GM06990 (cell line): ENCODE measurements around the gene ATP6V1G3.

ENCODE experiments used
- DNase-seq: peaks from one replicate; pipeline ENCODE4 v3.0.0-alpha.2; 2011; ENCODE audit not compliant: insufficient read length; ENCODE audit errors: extremely low read depth
- H3K27me3 ChIP-seq: replicated peaks from 2 replicates; pipeline ENCODE4 v1.6.0; 2011; ENCODE audit warnings: low read length; ENCODE audit not compliant: control insufficient read depth, insufficient read depth
- H3K36me3 ChIP-seq: 2 replicates; pipeline ENCODE4 v1.5.1; 2011; ENCODE audit warnings: low read length; ENCODE audit not compliant: control insufficient read depth, insufficient read depth
- H3K4me3 ChIP-seq: replicated peaks from 2 replicates; pipeline ENCODE4 v1.5.1; 2011; ENCODE audit warnings: low read depth, mild to moderate bottlenecking, control low read depth, low read length
- TF ChIP-seq, protein P1 (sequence below): IDR thresholded peaks from 2 replicates; pipeline ENCODE4 v1.5.1; 2011; ENCODE audit warnings: low read length, control low read depth, mild to moderate bottlenecking, inconsistent platforms; ENCODE audit not compliant: insufficient read depth, poor library complexity, severe bottlenecking

The ATP6V1G3 gene

DNA sequence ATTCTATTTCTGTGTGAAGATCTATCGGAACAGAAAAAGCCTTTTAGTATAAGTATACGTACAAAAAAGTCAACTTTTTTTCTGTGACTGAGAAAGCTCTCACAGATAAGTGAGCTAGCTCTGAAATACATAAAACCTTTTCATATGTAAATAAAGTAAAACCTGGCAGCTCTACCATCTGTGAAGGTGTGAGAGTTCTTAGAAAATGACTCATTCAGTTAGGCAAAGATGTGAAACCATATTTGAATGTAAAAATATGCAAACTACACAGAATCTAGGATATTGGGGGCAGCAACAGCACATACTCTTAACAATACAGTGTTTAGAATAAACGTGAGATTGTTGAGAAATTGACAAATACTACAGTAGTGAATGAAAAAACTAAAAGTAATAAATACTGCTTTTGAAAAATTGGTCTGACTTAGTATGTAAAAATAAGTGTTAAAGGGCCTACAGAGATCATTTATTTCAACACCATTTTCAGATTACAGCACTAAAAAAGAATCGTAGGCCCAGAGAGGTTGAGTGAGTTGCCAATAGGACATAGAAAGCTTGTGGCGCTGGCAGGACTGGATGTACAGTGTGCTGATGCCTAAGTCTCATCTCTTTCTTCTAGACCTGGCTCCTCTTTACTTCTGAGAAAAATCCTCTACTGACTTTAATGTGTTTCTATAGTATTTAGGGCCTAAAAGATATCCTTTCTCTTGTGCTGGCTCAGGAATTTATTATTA lies 19.8 kb downstream of the ATP6V1G3 start:
- no peaks in the 10 kb centered on the region for H3K27me3 ChIP-seq
- TF ChIP-seq, protein P1, sequence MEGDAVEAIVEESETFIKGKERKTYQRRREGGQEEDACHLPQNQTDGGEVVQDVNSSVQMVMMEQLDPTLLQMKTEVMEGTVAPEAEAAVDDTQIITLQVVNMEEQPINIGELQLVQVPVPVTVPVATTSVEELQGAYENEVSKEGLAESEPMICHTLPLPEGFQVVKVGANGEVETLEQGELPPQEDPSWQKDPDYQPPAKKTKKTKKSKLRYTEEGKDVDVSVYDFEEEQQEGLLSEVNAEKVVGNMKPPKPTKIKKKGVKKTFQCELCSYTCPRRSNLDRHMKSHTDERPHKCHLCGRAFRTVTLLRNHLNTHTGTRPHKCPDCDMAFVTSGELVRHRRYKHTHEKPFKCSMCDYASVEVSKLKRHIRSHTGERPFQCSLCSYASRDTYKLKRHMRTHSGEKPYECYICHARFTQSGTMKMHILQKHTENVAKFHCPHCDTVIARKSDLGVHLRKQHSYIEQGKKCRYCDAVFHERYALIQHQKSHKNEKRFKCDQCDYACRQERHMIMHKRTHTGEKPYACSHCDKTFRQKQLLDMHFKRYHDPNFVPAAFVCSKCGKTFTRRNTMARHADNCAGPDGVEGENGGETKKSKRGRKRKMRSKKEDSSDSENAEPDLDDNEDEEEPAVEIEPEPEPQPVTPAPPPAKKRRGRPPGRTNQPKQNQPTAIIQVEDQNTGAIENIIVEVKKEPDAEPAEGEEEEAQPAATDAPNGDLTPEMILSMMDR = no peak
- no peak overlapping the region for H3K4me3 ChIP-seq
- no peaks in the 10 kb centered on the region for H3K36me3 ChIP-seq
- DNase-seq = peak; percentile 43

DNA sequence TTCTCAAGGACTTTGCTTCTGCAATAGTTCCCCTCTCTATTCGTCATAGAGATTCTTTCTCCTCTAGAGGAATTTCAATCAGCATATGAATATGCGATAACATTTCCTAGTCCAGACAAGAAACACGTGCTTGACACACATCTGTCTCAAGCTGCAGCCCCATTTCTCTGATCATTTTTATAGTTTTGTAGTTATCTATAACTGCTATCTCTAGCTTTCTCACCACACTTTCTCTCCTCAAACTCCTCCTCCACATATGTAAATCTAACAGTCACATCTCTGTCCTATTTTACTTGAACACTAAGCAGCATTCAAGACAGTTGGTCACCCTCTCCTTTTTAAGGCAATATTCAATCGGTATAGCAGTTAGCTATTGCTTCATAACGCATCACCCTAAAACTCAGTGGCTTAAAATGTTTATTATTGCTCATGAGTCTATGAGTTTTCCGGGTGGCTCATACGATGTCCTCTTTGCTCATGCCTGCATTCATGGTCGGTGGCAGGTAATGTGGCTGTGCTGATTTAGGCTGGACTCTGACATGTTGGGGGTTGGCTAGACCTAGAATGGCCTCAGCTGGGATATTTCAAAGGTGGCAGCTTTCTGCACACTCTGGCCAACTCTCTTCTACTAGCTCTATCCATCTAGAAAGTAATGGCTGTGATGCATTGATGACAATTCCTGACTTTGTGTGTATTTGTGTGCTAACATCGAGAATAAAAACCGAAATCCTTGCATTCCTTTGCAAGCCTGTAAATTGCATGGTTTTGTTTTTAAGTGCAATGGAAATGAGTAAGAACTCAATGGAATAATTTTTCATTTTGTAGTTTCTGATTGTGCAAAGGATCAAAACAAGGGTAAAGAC lies 20.6 kb downstream of the ATP6V1G3 start:
- H3K4me3 ChIP-seq = no peak overlapping the region
- no peaks in the 10 kb centered on the region for H3K36me3 ChIP-seq
- TF ChIP-seq, protein P1 = no peak
- H3K27me3 ChIP-seq = no peaks in the 10 kb centered on the region
- no peak for DNase-seq

DNA sequence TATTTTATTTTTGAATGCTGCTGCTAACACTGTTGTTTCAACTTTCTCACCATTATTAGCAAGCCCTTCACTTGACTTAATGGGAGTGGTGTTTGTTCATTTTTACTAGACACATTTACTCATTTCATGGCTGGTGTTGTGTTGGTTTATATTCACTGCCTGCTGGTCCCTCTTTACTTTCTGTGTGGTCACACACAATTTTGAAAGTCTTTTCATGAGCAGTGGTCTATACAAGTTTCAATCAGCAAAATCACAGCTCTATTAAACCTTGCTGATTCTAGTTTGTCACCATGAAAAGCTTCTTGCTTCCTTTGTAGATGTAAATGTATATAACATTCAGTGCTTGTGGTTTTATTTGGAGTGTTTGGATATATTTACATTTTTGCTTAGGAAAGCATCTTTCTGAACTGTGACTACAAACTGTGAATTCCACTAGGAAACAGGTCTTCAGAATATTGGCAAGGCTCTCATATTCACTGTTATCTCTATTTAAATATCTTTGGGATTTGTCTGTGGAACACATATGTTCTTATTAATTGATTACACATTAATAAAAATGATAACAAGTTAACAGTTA lies 22.8 kb downstream of the ATP6V1G3 start:
- no peak overlapping the region for H3K4me3 ChIP-seq

DNA sequence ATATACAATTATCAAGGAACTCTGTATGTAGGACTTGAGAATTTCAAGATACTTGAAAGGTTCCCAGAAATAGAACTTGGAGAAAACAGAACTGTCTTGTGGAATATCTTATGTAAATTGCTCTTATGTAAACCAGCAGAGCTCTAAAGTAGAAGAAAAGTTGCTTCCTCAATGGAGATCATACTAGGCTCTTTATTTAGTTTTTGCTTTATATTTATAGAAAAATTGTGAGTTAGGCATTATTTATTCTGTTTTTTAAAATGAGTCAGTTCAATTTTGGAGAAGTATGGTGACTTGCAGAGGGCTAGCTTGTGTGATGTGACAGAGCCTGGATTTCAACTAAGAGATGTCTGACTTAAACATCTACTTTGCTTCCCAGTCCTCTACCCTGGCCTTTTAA lies 40.4 kb downstream of the ATP6V1G3 start:
- TF ChIP-seq, protein P1 = no peak
- H3K4me3 ChIP-seq = no peak overlapping the region
- H3K27me3 ChIP-seq = no peaks in the 10 kb centered on the region
- H3K36me3 ChIP-seq = no peaks in the 10 kb centered on the region
- no peak for DNase-seq

More for the DNA sequence above, 22.8 kb downstream of the ATP6V1G3 start:
- DNase-seq = no peak
- no peaks in the 10 kb centered on the region for H3K36me3 ChIP-seq
- no peaks in the 10 kb centered on the region for H3K27me3 ChIP-seq
- TF ChIP-seq, protein P1 = no peak

DNA sequence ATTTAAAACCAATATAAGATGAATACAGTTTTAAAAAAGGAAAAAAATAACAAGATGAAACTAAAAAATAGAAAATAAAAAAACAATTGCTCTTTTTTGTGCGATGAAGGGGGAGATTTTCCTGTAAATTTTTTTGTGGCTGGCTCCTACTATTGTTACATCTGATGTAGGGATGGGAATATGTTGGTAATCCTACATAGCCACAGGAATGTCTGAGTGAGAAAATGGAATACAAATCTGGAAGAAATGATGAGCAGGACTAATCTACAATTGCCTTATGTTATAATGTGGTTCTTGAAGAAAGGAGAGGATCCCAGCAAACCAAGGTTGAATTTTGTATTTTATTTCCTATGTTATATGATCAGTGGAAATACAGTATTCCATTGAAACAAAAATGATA lies 40.9 kb downstream of the ATP6V1G3 start:
- DNase-seq = no peak
- TF ChIP-seq, protein P1 = no peak
- H3K4me3 ChIP-seq = no peak overlapping the region
- no peaks in the 10 kb centered on the region for H3K27me3 ChIP-seq
- H3K36me3 ChIP-seq = no peaks in the 10 kb centered on the region
